SK-N-SH treated with all-trans-retinoic acid at 6 μM for 48 hours (cell line): ENCODE data around the gene ZNF691.

Experiments used
- ARNTL ChIP-seq: fragments of 450-650 bp; formaldehyde crosslinking; IDR thresholded peaks from 2 replicates; pipeline ENCODE4 v1.5.0; 2020; ENCODE audit warnings: low read depth, mild to moderate bottlenecking, moderate library complexity, borderline replicate concordance
- ISL1 ChIP-seq: fragments of 250-450 bp; sonication (Bioruptor Pico); IDR thresholded peaks from 2 replicates; pipeline ENCODE4 v2.1.2; 2022; ENCODE audit warnings: mild to moderate bottlenecking, moderate library complexity
- TOX ChIP-seq: fragments of 250-450 bp; sonication (Bioruptor Pico); IDR thresholded peaks from 2 replicates; pipeline ENCODE4 v1.8.0; 2021; ENCODE audit warnings: mild to moderate bottlenecking, moderate library complexity, borderline replicate concordance
- ZC3H10 ChIP-seq: fragments of 250-450 bp; sonication (Bioruptor Pico); IDR thresholded peaks from 2 replicates; pipeline ENCODE4 v1.5.1; 2021; ENCODE audit warnings: mild to moderate bottlenecking, moderate library complexity
- ZFP3 ChIP-seq: fragments of 250-450 bp; sonication (Bioruptor Pico); IDR thresholded peaks from 2 replicates; pipeline ENCODE4 v1.5.0; 2020; ENCODE audit warnings: mild to moderate bottlenecking, moderate library complexity
- ZNF70 ChIP-seq: fragments of 450-650 bp; formaldehyde crosslinking; IDR thresholded peaks from 2 replicates; pipeline ENCODE4 v1.5.0; 2020; ENCODE audit warnings: mild to moderate bottlenecking, moderate library complexity
- ZNF8 ChIP-seq: fragments of 450-650 bp; formaldehyde crosslinking; IDR thresholded peaks from 2 replicates; pipeline ENCODE4 v1.5.0; 2020; ENCODE audit warnings: mild to moderate bottlenecking, moderate library complexity
- TF ChIP-seq, protein P1 (sequence below): fragments of 250-450 bp; sonication (Bioruptor Pico); IDR thresholded peaks from 2 replicates; pipeline ENCODE4 v1.8.0; 2020; ENCODE audit warnings: mild to moderate bottlenecking, moderate library complexity, borderline replicate concordance
- TF ChIP-seq, protein P2 (sequence below): fragments of 250-450 bp; sonication (Bioruptor Pico); IDR thresholded peaks from 2 replicates; pipeline ENCODE4 v1.5.0; 2020; ENCODE audit warnings: mild to moderate bottlenecking, moderate library complexity
- TF ChIP-seq, protein P3 (sequence below): fragments of 250-450 bp; sonication (Bioruptor Pico); IDR thresholded peaks from 2 replicates; pipeline ENCODE4 v1.5.1; 2020; ENCODE audit warnings: low read depth, mild to moderate bottlenecking, moderate library complexity

DNA sequence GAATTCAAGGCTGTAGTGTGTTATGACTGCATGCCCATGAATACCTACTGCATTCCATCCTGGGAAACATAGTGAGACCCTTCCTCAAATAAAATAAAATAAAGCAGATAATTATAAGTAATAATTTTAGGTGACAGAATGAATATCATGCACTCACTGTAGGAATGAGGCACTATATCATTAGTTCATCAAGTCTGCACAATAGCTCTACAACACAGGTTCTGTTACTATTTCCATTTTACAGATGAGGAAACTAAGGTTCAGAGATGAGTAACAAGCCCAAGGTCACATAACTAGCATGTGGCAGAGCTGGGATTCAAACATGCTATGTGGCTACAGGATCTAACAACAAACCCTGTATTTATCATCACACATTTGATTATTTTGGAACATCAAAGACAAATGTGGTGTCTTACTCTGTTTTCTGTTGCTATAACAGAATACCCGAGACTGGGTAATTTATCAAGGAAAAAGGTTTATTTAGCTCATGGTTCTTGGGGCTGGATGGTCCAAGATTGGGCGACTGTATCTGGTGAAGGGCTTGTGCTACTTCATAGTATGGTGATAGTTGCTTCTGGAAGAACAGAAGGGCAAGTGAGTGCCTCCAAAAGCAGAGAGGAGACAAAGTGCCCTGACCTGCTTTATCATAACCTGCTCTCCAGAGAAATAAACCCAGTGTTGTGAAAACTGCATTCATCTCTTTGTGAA lies 4.8 kb upstream of the ZNF691 start:
- TF ChIP-seq ZNF70 (CRISPR knock-in tag), result no peak
- TF ChIP-seq, protein P1, sequence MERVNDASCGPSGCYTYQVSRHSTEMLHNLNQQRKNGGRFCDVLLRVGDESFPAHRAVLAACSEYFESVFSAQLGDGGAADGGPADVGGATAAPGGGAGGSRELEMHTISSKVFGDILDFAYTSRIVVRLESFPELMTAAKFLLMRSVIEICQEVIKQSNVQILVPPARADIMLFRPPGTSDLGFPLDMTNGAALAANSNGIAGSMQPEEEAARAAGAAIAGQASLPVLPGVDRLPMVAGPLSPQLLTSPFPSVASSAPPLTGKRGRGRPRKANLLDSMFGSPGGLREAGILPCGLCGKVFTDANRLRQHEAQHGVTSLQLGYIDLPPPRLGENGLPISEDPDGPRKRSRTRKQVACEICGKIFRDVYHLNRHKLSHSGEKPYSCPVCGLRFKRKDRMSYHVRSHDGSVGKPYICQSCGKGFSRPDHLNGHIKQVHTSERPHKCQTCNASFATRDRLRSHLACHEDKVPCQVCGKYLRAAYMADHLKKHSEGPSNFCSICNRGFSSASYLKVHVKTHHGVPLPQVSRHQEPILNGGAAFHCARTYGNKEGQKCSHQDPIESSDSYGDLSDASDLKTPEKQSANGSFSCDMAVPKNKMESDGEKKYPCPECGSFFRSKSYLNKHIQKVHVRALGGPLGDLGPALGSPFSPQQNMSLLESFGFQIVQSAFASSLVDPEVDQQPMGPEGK, result no peak
- no peak for TF ChIP-seq ARNTL (CRISPR knock-in tag)
- TF ChIP-seq, protein P2, sequence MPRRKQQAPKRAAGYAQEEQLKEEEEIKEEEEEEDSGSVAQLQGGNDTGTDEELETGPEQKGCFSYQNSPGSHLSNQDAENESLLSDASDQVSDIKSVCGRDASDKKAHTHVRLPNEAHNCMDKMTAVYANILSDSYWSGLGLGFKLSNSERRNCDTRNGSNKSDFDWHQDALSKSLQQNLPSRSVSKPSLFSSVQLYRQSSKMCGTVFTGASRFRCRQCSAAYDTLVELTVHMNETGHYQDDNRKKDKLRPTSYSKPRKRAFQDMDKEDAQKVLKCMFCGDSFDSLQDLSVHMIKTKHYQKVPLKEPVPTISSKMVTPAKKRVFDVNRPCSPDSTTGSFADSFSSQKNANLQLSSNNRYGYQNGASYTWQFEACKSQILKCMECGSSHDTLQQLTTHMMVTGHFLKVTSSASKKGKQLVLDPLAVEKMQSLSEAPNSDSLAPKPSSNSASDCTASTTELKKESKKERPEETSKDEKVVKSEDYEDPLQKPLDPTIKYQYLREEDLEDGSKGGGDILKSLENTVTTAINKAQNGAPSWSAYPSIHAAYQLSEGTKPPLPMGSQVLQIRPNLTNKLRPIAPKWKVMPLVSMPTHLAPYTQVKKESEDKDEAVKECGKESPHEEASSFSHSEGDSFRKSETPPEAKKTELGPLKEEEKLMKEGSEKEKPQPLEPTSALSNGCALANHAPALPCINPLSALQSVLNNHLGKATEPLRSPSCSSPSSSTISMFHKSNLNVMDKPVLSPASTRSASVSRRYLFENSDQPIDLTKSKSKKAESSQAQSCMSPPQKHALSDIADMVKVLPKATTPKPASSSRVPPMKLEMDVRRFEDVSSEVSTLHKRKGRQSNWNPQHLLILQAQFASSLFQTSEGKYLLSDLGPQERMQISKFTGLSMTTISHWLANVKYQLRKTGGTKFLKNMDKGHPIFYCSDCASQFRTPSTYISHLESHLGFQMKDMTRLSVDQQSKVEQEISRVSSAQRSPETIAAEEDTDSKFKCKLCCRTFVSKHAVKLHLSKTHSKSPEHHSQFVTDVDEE (CRISPR knock-in tag), result no peak
- TF ChIP-seq TOX, result no peak
- no peak for TF ChIP-seq ZC3H10 (CRISPR knock-in tag)
- TF ChIP-seq ZFP3 (CRISPR knock-in tag), result no peak
- TF ChIP-seq, protein P3, sequence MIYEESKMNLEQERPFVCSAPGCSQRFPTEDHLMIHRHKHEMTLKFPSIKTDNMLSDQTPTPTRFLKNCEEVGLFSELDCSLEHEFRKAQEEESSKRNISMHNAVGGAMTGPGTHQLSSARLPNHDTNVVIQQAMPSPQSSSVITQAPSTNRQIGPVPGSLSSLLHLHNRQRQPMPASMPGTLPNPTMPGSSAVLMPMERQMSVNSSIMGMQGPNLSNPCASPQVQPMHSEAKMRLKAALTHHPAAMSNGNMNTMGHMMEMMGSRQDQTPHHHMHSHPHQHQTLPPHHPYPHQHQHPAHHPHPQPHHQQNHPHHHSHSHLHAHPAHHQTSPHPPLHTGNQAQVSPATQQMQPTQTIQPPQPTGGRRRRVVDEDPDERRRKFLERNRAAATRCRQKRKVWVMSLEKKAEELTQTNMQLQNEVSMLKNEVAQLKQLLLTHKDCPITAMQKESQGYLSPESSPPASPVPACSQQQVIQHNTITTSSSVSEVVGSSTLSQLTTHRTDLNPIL (CRISPR knock-in tag), result no peak
- no peak for TF ChIP-seq ISL1 (CRISPR knock-in tag)
- TF ChIP-seq ZNF8 (CRISPR knock-in tag), result no peak
